Stimulated activated CD4-positive, alpha-beta T cell treated with anti-CD3 and anti-CD28 coated beads, TNF-alpha, amount 100 ng/mL, for 1 hour (primary cell): ENCODE results near the gene CHSY1.

Source experiments
- DNase-seq, 3 donors: peaks; one replicate each; pipeline ENCODE4 v3.0.0-alpha.2; 2020; ENCODE audit warnings: low read depth in 3 of 3, low spot score in 1 of 3

Gene CHSY1

GRCh38 chr15:101269479-101270223 lies 17.8 kb upstream of the CHSY1 start:
- no peak for DNase-seq

- no peak for DNase-seq
Observed at GRCh38 chr15:101267320-101268104, 15.7 kb upstream of the CHSY1 start.

GRCh38 chr15:101266787-101267186 lies 14.9 kb upstream of the CHSY1 start:
- DNase-seq = no peak

- DNase-seq = no peak
Observed at GRCh38 chr15:101266034-101266433, 14.2 kb upstream of the CHSY1 start.

GRCh38 chr15:101264911-101265641 lies 13.2 kb upstream of the CHSY1 start:
- no peak for DNase-seq

- DNase-seq = no peak
Observed at GRCh38 chr15:101264011-101264410, 12.2 kb upstream of the CHSY1 start.

GRCh38 chr15:101262551-101262950 lies 10.7 kb upstream of the CHSY1 start:
- no peak for DNase-seq

GRCh38 chr15:101258238-101259144 lies 6.6 kb upstream of the CHSY1 start:
- DNase-seq = no peak

- DNase-seq = no peak
Observed at GRCh38 chr15:101256757-101257156, 4.9 kb upstream of the CHSY1 start.

GRCh38 chr15:101255615-101256241 lies 3.9 kb upstream of the CHSY1 start:
- DNase-seq = no peak

GRCh38 chr15:101255051-101255395 lies 3.2 kb upstream of the CHSY1 start:
- no peak for DNase-seq

- DNase-seq = no peak
Observed at GRCh38 chr15:101254157-101255050, 2.6 kb upstream of the CHSY1 start.

GRCh38 chr15:101252836-101253235 lies 988 bp upstream of the CHSY1 start:
- DNase-seq = no peak

- peak in 1 of 3 donors; percentile 17 for DNase-seq
Observed at GRCh38 chr15:101250873-101251829, 697 bp downstream of the CHSY1 start.

GRCh38 chr15:101250341-101250831 lies 1.5 kb downstream of the CHSY1 start:
- DNase-seq = no peak

- DNase-seq = no peak
Observed at GRCh38 chr15:101248274-101248673, 3.6 kb downstream of the CHSY1 start.

GRCh38 chr15:101246824-101247745 lies 4.8 kb downstream of the CHSY1 start:
- no peak for DNase-seq
